Stomach (tissue), 4 donors: Measurements from ENCODE around the gene ABHD2.

Source experiments
- CTCF ChIP-seq, 7 experiments: fragments of 450-650 bp in 4 of 7; fragments of 200-600 bp in 3 of 7; sonication (generic) in 3 of 7; IDR thresholded peaks; one replicate each; pipeline ENCODE4 v1.5.1; 2016 to 2019; ENCODE audit warnings: antibody characterized with exemption in 7 of 7, control low read depth in 2 of 7, mild to moderate bottlenecking in 1 of 7
- EP300 ChIP-seq: sonication (generic); formaldehyde crosslinking; IDR thresholded peaks from one replicate; pipeline ENCODE4 v1.6.1; 2017; ENCODE audit warnings: antibody characterized with exemption
- POLR2A ChIP-seq, 4 donors: fragments of 450-650 bp; IDR thresholded peaks; one replicate each; pipeline ENCODE4 v1.6.1; 2016; ENCODE audit warnings: antibody characterized with exemption in 4 of 4, control low read depth in 2 of 4, mild to moderate bottlenecking in 1 of 4, moderate library complexity in 1 of 4

GRCh38 chr15:89072277-89072869 is 15.9 kb upstream of the ABHD2 start:
- no peak for TF ChIP-seq CTCF (IDR thresholded peaks at IDR 0.05)
- TF ChIP-seq POLR2A (IDR thresholded peaks at IDR 0.05) = no peak
- no peak for TF ChIP-seq EP300
